ENCODE measurements around the gene CEP104.

DNA sequence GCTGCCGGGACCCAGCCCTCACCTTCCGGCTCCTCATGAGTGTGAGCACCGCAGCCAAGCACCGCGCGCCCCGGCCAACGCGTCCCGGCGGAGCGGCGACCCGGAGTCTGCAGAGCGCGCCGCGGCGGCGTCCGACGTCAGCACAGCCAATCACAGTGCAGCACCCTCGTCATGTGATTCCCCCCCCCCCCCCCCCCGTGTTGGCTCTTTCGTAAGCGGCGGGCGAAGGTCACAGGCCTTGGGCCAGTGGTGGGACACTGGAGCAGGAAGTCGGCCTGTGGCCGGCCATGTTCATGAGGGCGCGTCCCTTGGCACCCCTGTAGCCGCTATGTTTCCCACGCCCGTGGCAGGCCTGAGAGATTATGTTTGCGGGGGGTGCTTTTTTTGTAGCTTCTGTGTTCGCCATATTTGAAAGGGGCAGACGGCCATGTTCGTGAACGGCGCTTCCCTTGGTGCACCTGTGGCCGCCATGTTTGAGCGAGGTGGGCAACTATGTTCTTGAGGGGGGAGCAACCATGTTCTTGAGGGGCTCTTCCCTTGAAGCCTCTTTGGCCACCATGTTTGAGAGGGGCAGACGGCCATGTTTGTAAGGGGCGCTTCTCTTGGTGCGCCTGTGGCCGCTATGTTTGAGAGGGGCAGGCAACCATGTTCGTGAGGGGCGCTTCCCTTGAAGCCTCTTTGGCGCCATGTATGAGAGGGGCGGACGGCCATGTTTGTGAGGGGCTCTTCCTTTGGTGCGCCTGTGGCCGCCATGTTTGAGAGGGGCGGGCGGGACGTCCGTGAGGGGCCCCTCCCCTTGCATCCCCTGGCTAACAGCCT lies 43.3 kb upstream of the CEP104 start, which contains the start of gene C1orf174:
- TF ChIP-seq, protein P1, sequence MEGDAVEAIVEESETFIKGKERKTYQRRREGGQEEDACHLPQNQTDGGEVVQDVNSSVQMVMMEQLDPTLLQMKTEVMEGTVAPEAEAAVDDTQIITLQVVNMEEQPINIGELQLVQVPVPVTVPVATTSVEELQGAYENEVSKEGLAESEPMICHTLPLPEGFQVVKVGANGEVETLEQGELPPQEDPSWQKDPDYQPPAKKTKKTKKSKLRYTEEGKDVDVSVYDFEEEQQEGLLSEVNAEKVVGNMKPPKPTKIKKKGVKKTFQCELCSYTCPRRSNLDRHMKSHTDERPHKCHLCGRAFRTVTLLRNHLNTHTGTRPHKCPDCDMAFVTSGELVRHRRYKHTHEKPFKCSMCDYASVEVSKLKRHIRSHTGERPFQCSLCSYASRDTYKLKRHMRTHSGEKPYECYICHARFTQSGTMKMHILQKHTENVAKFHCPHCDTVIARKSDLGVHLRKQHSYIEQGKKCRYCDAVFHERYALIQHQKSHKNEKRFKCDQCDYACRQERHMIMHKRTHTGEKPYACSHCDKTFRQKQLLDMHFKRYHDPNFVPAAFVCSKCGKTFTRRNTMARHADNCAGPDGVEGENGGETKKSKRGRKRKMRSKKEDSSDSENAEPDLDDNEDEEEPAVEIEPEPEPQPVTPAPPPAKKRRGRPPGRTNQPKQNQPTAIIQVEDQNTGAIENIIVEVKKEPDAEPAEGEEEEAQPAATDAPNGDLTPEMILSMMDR (IDR thresholded peaks at IDR 0.05; ENCODE audit: poor library complexity): no peak
- TF ChIP-seq EZH2 (IDR thresholded peaks at IDR 0.05; ENCODE audit: borderline replicate concordance): no peak
